Measurements from ENCODE around the gene DESI2. TPM values are rescaled to one million over a fixed set of nuclear protein-coding genes. Genes with fewer than 3 reads are reported as not detected.

Gene DESI2
- total RNA-seq, 1 donor from 2014 or later, result 32.2 TPM

DNA sequence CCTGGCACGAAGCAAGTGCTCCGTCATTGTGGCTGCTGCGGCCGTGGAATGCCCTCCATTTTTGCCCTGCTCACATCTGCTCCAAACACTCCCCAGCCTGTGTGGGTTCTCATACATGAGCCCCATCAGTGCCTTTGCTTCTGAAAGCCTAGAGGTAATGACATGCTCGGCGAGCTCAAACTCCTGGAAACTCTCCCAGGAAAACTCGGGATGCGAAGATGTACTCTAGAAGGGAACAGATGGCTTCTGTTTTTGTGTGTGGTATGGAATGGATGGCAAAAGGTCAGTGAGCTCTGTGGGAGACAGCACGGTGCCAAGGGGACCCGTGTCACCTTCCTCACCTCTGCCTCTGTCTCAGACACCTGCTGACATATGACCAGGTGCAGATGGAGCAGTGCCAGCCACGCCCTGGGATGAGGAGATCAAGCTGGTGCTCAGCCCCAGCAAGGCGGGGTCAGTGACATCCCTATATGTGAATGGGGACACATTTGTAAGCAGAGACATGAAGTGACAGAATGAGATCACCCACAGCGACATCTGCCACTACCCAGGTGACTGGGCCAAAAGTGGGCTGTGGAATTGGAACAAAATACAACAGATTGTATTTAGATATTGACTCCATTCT is 98.5 kb downstream of the DESI2 start:
- H3K4me3 ChIP-seq (ENCODE audit: low read depth, low read length), result no peak overlapping the region
- DNase-seq (ENCODE audit: low read depth), result no peak
- no peak for TF ChIP-seq CTCF (conservative IDR thresholded peaks at IDR 0.05; ENCODE audit: low read depth, low read length)

DNA sequence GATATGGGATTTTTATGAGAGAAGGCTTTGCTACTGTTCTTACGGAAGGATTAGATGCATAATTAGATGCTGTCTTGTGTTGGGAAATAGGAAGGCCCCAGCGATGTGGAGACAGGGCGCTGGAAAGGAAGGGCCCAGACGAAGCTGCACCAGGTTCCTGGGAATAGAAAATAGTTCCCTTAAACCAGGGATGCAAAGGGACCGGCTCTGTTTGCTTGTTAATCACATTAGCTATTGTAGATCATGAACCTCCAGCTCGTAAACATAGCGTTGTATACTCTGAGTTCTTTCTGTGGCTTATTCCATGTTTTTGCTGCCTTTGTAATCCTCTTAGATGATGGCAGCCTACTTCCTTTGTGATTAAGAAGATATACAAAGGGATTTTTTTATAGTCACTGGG is 102.7 kb downstream of the DESI2 start:
- no peak for TF ChIP-seq CTCF (conservative IDR thresholded peaks at IDR 0.05; ENCODE audit: low read depth, low read length)
- no peak overlapping the region for H3K4me3 ChIP-seq (ENCODE audit: low read depth, low read length)
- no peak for DNase-seq (ENCODE audit: low read depth)

DNA sequence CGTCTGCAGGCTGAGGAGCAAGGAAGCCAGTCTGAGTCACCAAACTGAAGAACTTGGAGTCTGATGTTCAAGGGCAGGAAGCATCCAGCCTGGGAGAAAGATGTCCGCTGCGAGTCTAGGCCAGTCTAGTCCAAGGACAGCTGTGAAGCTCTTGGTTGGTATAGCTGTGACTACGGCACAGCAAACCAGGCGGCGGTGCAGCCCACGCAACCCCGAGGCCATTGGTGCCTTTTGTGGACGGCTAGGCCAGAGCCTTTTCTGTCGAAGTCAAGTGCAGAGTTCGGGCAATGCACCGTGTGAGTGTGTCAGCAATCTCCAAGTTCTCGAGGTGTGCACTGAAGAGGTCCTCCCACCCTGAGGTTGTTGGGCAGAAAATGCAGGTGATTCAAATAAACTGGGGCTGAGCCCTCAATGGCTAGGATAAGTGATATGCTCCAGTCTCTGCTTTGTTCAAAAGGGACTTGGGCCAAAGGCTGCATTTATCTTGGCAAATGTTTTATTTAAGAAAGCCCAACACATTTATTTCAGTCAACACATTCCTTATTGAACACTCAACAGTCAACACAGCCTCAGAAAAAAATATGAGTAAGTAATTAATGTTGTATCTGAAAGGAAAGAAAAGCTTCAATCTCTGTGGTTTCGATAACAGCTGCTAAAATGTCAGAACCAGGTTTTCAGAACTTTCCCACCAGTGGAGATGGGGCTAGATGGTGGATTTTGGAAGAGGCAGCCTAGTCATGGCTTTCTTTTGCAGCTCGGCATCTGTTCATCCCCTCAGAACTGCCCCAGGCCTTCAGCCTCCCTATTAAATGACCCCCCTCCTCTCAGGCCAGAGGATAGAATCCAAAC is 104.4 kb downstream of the DESI2 start:
- no peak for DNase-seq (ENCODE audit: low read depth)
- no peak overlapping the region for H3K4me3 ChIP-seq (ENCODE audit: low read depth, low read length)
- no peak for TF ChIP-seq CTCF (conservative IDR thresholded peaks at IDR 0.05; ENCODE audit: low read depth, low read length)

Other genes starting within 250 kb of the DESI2 start
- gene ADSS2, start 201.2 kb upstream of the DESI2 start, total RNA-seq, result 40.9 and 46.9 TPM in 2 replicates
- under 0.01 and 0.07 TPM in 2 replicates for gene CATSPERE, start 191.9 kb upstream of the DESI2 start, total RNA-seq
- gene COX20, start 182.5 kb downstream of the DESI2 start, total RNA-seq, result 23.9 and 29.2 TPM in 2 replicates
- gene HNRNPU, start 211.4 kb downstream of the DESI2 start, total RNA-seq, result 409 and 447 TPM in 2 replicates